T-helper 2 cell treated with Interferon-gamma antibody and Interleukin-4, amounts not matched to agents 5 μg/mL and 100 μg/mL, for 36 hours (primary cell): ENCODE measurements around the gene PLPP4.

Source experiments
- DNase-seq: peaks from one replicate; pipeline ENCODE4 v3.0.0; 2021; ENCODE audit warnings: low spot score
- H3K27ac Mint-ChIP-seq: one replicate; pipeline ENCODE4 v1.8.0; 2021; ENCODE audit warnings: mild to moderate bottlenecking, mixed read lengths
- H3K27me3 Mint-ChIP-seq: one replicate; pipeline ENCODE4 v1.8.0; 2021; ENCODE audit warnings: low read depth, mixed read lengths
- H3K36me3 Mint-ChIP-seq: one replicate; pipeline ENCODE4 v1.8.0; 2021; ENCODE audit warnings: low read depth, mixed read lengths
- H3K4me1 Mint-ChIP-seq: one replicate; pipeline ENCODE4 v1.8.0; 2021; ENCODE audit warnings: low read depth, mixed read lengths
- H3K4me3 Mint-ChIP-seq: one replicate; pipeline ENCODE4 v1.8.0; 2022; ENCODE audit warnings: mild to moderate bottlenecking, moderate library complexity, mixed read lengths
- H3K9me3 Mint-ChIP-seq: one replicate; pipeline ENCODE4 v1.8.0; 2021; ENCODE audit warnings: mixed read lengths

The PLPP4 gene

DNA sequence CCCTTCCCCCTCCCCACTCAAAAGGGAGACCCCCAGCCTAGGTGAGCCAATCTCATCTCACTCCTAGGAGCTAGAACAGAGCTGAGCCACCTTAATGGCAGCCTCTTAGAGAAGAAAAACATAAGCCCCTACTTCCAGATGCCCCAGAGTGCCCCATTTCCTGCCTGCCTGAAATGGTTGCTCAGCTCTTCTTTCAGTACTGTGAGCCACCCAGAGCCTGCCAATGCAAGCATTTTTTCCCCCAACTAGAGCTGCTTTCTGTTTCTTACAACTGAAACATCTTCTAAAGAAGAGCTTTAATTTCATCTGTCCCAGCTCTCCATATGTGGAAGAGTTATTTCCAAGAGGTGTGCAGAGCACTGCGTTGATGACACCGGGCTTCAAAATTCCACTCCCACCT is 136.7 kb downstream of the PLPP4 start:
- H3K4me1 Mint-ChIP-seq = no peaks in the 10 kb centered on the region
- no peaks in the 10 kb centered on the region for H3K36me3 Mint-ChIP-seq
- H3K4me3 Mint-ChIP-seq = no peak overlapping the region
- no peaks in the 10 kb centered on the region for H3K9me3 Mint-ChIP-seq
- no peak for DNase-seq
- no peaks in the 10 kb centered on the region for H3K27me3 Mint-ChIP-seq
- H3K27ac Mint-ChIP-seq = no peak overlapping the region

DNA sequence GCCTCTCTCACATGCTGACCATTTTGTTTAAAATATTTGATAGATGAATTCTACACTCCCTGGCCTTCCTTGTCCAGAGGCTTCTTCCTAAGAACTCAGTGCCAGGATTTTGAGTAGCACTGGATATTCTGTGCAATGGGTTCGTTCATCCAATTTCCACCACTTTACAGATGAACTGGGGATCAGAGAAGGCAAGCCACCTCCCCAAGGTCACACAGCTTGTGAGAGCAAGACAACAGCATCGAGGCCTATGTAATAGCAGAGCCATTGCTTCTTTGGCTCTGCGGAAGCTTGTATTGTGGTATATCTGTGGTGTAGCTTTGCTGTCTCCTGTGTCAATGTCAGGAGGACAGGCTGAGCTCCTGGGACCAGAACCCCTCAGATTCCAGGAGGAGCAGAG is 140.9 kb downstream of the PLPP4 start:
- no peaks in the 10 kb centered on the region for H3K36me3 Mint-ChIP-seq
- H3K4me3 Mint-ChIP-seq = no peak overlapping the region
- H3K27me3 Mint-ChIP-seq = no peaks in the 10 kb centered on the region
- no peak overlapping the region for H3K27ac Mint-ChIP-seq
- no peaks in the 10 kb centered on the region for H3K9me3 Mint-ChIP-seq
- DNase-seq = no peak
- H3K4me1 Mint-ChIP-seq = no peaks in the 10 kb centered on the region

DNA sequence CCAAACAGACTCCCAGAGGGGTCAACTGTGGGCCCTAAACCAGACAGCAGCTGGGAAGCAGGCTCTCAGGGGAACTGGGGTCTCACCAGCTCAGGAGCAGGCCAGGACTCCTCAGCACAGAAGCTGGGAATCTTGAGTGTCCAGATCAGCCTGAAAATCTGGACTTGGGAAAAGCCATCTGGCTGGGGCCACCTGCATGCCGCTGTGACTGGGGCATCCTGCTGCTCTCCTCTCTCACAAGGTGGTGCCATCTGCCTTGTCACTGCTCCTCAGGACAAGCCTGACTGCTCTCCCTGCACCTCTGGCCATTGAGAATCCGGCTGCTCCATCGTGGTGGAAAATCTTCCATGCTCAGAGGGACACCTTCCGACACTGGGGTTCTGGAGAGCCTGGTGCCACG is 141.4 kb downstream of the PLPP4 start:
- no peaks in the 10 kb centered on the region for H3K36me3 Mint-ChIP-seq
- H3K27ac Mint-ChIP-seq = no peak overlapping the region

DNA sequence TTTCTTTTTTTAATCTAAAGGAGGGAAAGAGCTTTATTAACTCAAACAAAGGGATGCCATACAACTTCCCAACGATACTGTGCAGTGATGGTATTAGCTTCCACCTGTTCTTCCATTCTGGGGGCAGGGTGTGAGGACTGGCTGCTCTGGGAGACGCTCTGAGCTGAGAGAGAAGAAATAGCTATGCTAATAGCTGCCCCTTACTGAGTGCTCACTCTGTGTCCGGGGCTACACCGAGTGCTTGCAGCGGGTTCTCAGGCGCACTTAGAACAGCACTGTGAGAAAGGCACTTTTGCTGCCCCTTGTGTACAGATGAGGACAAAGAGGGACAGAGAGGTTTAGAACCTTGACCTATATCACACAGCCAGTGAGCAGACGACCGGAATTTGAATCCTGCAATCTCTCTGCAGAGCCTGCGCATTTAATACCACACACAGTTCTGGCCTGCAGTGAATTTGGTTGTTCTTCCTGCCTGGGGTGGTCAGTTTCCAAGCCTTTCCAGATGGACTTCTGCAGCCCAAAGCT is 142.2 kb downstream of the PLPP4 start:
- DNase-seq = no peak
- H3K4me1 Mint-ChIP-seq = no peaks in the 10 kb centered on the region
- H3K27ac Mint-ChIP-seq = no peak overlapping the region
- H3K27me3 Mint-ChIP-seq = no peaks in the 10 kb centered on the region
- H3K4me3 Mint-ChIP-seq = no peak overlapping the region
- no peaks in the 10 kb centered on the region for H3K9me3 Mint-ChIP-seq
- no peaks in the 10 kb centered on the region for H3K36me3 Mint-ChIP-seq

More for the DNA sequence above, 141.4 kb downstream of the PLPP4 start:
- no peak for DNase-seq
- Mint-ChIP-seq H3K4me3 (no peak overlapping the region), H3K9me3 (no peaks in the 10 kb centered on the region), H3K4me1 (no peaks in the 10 kb centered on the region), H3K27me3 (no peaks in the 10 kb centered on the region)

DNA sequence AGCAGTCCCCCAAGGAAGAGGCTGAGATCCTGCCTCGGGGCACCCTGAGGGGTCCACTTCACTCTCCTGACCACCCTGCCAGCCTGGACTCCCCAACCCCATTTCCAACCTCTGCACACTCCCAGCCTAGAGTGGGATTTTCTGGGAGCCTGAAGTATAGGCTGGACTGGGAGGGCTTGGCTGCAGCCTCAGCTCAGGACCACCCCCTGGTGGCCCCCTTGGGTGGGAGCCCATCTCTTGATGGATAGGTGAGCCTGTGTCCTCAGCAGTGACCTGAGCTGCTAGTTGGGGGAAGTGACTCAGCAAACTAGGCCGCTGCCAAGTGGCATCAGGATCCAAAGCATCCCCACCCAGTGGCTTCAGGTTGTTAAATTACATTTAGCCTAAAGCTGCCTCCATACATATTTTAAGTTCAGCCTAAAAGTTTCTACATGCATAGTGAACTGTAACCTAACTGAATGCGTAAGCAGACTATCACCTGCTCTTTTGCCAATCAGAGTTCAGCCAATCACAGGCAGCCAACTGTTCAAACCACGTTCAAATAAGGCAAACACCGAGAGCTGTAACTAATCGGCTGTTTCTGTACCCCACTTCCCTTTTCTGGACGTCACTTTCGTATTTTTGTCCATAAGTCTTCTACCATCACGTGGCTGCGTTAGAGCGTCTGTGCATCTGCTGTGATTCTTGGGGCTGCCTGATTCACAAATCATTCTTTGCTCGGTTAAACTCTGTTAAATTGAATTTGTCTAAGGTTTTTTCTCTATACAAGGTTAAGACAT is 144.0 kb downstream of the PLPP4 start:
- H3K4me1 Mint-ChIP-seq = no peaks in the 10 kb centered on the region
- no peaks in the 10 kb centered on the region for H3K36me3 Mint-ChIP-seq
- no peaks in the 10 kb centered on the region for H3K27me3 Mint-ChIP-seq
- H3K27ac Mint-ChIP-seq = no peak overlapping the region
- no peak for DNase-seq
- H3K9me3 Mint-ChIP-seq = no peaks in the 10 kb centered on the region
- H3K4me3 Mint-ChIP-seq = no peak overlapping the region

DNA sequence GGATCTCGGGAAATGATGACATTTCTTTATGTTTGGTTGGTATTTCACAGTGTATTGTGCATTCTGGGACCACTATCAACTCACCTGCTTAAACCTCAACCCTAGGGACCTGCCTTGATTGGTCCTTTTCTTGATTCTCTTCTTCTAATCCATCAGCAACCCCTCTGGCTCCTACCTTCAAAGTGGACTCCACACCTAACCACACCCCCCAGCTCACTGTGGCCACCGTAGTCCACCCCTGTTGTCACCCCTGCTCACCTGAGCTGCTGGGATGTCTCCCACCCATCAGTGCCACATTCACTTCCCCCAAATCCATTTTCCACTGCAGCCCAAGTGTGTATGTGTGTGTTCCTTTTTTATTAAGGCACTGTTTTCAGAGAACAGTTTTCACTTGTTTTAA is 145.0 kb downstream of the PLPP4 start:
- Mint-ChIP-seq H3K4me1 (no peaks in the 10 kb centered on the region), H3K27me3 (no peaks in the 10 kb centered on the region), H3K4me3 (no peak overlapping the region), H3K27ac (no peak overlapping the region), H3K36me3 (no peaks in the 10 kb centered on the region), H3K9me3 (no peaks in the 10 kb centered on the region)
- no peak for DNase-seq

DNA sequence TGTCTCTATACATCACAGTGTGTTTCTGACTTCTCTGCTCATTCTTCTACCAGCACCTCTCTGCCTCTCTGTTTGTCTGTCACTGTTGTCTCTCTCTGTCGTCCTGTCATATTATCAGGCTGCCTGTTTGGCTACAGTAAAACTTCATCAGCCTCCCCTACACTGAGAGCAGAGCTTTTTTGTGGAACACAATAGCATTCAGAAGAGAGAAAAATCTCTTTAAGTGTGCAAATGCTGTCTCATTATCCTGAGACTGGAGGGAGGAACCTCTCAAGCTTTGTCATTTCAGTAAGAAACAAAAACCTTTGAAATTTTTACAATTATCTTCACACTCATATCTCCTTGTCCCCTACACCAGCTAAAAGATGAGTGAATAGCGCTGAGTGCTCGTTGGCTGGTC is 148.4 kb downstream of the PLPP4 start:
- H3K4me1 Mint-ChIP-seq = no peaks in the 10 kb centered on the region
- H3K9me3 Mint-ChIP-seq = no peaks in the 10 kb centered on the region
- H3K27ac Mint-ChIP-seq = no peak overlapping the region
- H3K4me3 Mint-ChIP-seq = no peak overlapping the region
- H3K27me3 Mint-ChIP-seq = no peaks in the 10 kb centered on the region
- DNase-seq = no peak
- H3K36me3 Mint-ChIP-seq = no peaks in the 10 kb centered on the region

DNA sequence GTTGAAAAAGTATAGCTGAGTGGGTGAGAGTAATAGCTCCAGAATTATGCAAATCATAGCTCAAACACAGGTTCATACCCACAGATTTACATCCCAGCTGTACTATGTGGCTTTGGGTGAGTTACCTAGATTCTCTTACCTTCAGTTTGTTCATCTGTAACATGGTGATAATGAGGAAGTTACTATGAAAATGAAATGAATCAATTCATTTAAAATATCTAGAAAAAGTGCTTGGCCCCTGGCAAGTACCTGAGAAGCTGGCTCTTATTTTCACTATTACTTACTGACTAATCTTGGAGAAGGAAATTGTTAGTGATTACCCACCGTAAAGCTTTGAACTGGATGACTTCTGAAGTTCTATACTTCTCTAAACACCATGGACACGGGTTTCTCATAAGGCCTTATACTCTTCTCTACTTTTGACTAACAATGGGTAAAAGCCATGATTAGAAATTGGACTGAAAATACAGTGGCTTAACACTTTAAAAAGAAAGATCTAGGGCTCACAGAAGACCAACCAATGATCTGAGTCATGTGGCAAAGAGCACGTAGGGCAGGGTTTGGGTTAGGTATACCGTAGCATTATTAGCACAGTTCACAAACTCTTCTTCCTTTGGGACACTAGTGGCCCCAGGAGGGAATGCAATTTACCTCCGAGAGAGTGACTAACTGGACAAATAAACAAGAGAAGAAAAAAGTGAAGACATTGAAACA is 149.2 kb downstream of the PLPP4 start:
- Mint-ChIP-seq H3K4me1 (no peaks in the 10 kb centered on the region), H3K27me3 (no peaks in the 10 kb centered on the region), H3K4me3 (no peak overlapping the region), H3K9me3 (no peaks in the 10 kb centered on the region), H3K36me3 (no peaks in the 10 kb centered on the region), H3K27ac (no peak overlapping the region)
- DNase-seq = no peak

DNA sequence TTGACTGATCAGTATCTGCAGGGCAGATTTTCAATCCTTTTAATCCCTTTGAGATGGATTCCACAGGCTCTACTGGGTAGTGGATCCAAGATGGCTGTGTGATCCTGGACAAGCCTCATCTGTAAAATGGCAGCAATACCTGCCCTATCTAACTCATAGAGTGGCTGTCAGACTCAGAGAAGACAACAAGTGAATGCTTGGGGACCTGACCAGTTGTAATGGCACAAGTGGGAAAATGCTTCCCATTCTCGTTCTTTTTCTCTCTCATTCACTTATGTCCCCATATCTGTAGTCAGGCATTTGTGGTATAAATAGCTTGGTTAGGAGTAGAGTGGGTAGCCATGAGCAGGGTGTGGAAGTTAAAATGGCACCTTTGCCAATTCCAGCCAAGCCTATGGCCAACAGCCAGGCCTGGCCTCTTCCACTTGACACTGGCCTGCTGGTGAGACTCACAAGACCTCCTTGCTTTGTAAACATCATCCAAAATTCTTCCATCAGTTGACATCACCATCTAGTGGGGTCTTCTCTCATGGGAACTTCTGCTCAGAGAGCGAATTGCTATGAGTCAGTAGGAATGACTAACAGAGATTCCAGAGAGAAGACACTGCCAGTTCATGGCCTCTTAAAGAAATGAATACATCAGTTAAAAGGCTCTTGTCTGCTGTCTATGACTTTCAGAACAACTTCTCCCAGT is 150.1 kb downstream of the PLPP4 start:
- Mint-ChIP-seq H3K27ac (no peak overlapping the region), H3K9me3 (no peaks in the 10 kb centered on the region), H3K4me3 (no peak overlapping the region), H3K36me3 (no peaks in the 10 kb centered on the region), H3K4me1 (no peaks in the 10 kb centered on the region), H3K27me3 (no peaks in the 10 kb centered on the region)
- no peak for DNase-seq

DNA sequence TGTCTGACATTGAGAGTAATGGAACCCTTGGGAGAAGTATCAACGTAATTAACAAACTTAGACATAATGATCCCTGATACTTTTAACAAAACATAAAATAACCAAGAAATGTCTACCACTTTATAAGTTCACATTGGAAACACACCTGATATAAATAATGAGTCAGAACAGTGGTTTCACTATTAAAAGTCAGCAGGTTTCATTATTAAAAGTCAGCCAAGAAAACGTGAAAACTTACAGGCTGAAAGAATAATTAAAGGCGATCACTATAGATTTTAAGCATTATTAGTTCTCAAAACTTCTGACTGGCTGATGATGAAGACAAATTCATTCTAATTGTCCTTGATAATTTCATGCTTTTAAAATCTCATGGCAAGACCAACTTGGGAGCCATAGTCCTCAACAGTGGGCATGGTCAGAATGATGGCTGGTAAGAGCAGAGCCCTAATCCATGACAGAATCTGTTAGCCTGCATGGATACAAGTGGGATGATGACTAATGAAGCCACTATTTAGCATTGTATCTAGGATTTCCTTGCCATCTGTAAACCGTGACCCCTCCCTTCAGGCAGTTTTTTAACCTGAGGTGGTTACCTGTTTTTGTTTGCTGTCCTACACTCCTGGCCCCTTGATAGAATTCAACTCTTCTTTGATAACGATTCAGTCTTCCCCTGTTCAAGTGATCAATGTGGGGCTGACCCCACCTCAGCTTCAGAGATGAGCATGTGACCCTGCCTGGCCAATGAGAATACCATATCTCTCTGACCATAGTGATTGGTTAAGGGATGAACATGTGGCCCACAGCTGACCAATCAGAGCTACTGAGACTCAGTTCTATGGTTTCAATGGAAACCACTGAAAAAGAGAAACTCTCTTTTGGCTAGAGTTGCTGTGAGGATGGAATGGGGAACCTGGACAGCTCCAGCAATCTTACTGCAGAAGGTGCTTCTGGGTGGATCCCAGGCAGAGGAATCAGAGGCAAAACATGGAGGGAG is 151.0 kb downstream of the PLPP4 start:
- Mint-ChIP-seq H3K27me3 (no peaks in the 10 kb centered on the region), H3K9me3 (no peaks in the 10 kb centered on the region), H3K36me3 (no peaks in the 10 kb centered on the region), H3K4me1 (no peaks in the 10 kb centered on the region), H3K4me3 (no peak overlapping the region), H3K27ac (no peak overlapping the region)
- DNase-seq = no peak

DNA sequence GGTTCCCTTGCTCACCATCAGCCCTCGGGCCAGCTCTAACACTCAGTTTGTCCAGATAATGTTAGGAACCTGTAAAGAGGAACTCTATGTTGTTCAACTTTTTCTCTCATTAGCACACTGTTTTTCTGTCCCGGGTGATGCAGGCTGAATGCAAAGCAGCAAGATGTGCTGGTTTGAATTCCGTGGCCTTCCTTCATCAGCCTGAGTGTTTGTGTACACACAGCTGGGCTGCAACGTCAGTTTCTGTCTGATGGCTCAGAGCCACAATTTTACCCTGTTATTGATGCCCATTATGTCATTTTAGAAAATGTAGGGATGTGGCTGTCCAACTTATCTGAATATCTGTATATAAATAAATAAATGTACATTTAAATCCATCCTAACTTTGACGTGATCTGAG is 152.0 kb downstream of the PLPP4 start:
- H3K9me3 Mint-ChIP-seq = no peaks in the 10 kb centered on the region
- DNase-seq = no peak
- H3K4me1 Mint-ChIP-seq = no peaks in the 10 kb centered on the region
- H3K27me3 Mint-ChIP-seq = no peaks in the 10 kb centered on the region
- H3K27ac Mint-ChIP-seq = no peak overlapping the region
- H3K4me3 Mint-ChIP-seq = no peak overlapping the region
- no peaks in the 10 kb centered on the region for H3K36me3 Mint-ChIP-seq

DNA sequence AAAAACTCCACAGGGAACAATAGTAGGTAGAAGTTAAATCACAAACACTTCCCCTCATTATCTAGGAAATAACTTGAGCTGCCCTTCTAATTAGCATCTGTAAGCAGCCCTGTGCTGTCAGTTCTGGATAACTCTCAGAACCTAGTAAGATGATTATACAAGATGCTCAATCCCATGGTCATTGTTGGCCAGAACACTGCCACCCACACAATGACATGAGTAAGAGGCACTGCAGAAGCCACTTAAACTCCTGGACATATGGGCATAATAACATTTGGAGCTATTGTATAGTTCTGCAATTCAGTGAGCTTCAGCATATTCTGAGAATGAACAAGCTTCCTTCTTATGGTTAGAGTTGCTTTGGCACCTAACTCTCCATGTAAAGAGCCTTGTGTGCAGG is 153.8 kb downstream of the PLPP4 start:
- Mint-ChIP-seq H3K4me1 (no peaks in the 10 kb centered on the region), H3K27ac (no peak overlapping the region), H3K36me3 (no peaks in the 10 kb centered on the region), H3K4me3 (no peak overlapping the region), H3K27me3 (no peaks in the 10 kb centered on the region), H3K9me3 (peaks cover 8% of the 10 kb centered on the region)
- no peak for DNase-seq

DNA sequence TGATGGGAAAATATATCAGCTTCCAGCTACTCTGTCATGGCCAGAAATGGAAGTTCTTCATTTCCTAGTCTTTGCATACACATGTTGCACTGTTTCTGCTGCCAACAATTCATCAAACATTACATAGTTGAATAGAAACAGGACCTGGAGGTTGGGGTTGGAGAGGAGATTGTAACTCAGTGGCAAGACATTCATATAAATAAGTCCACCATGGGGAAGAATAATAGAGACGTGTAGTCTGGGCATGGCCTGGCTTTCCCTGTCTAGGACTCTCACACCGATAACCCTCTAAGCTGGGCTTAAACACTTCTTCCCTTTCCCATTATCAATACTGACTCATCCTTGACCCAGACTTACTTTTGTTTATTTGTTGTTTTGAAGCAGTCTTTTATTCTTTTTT is 155.7 kb downstream of the PLPP4 start:
- no peaks in the 10 kb centered on the region for H3K4me1 Mint-ChIP-seq
- DNase-seq = no peak
- H3K27ac Mint-ChIP-seq = no peak overlapping the region
- no peak overlapping the region for H3K4me3 Mint-ChIP-seq
- peaks cover 13% of the 10 kb centered on the region for H3K9me3 Mint-ChIP-seq
- no peaks in the 10 kb centered on the region for H3K27me3 Mint-ChIP-seq
- H3K36me3 Mint-ChIP-seq = no peaks in the 10 kb centered on the region
